IMR-90 (cell line): ENCODE measurements around the gene TSEN15. TPM values are rescaled to one million over a fixed set of nuclear protein-coding genes. Genes with fewer than 3 reads are reported as not detected.
A peak's percentile ranks its signal among the peaks of the same experiment; 100 is the strongest.

Source experiments
- ATAC-seq: fragments of 200-7000 bp; cut with Tn5 transposase; 2 replicates; pipeline ENCODE4 v1.9.1; 2020; ENCODE audit warnings: low read depth, mild to moderate bottlenecking, moderate library complexity
- BruUV-seq: library from RNA; stranded (reverse); fragments of 400-500 nt; replicated peaks from 2 replicates; lab custom pipeline; 2021; lab: Mats Ljungman, UMichigan
- CTCF ChIA-PET: fragments of 300-600 bp; formaldehyde crosslinking; extraction: SDS; loops from one replicate; lab custom pipeline; 2021; ENCODE audit warnings: antibody characterized with exemption; lab: Yijun Ruan, JAX
- POLR2A ChIA-PET: fragments of 300-600 bp; sonication (Branson Sonifier 250); formaldehyde crosslinking; loops from one replicate; lab custom pipeline; 2022; ENCODE audit warnings: antibody characterized with exemption; ENCODE audit not compliant: unreplicated experiment; lab: Charles Lee
- DNase-seq: peaks from one replicate; pipeline ENCODE4 v3.0.0; 2013
- H2AFZ ChIP-seq: replicated peaks from 2 replicates; pipeline ENCODE3; 2013; ENCODE audit warnings: low read length, mild to moderate bottlenecking; ENCODE audit not compliant: poor library complexity
- H2AK5ac ChIP-seq: 2 replicates; pipeline ENCODE4 v1.6.1; 2013; ENCODE audit warnings: low read depth, low read length, inconsistent platforms
- H2AK9ac ChIP-seq: replicated peaks from 2 replicates; pipeline ENCODE3; 2013; ENCODE audit warnings: mild to moderate bottlenecking, low read depth, low read length, moderate library complexity; ENCODE audit not compliant: poor library complexity
- H2BK120ac ChIP-seq: 2 replicates; pipeline ENCODE4 v1.6.1; 2013; ENCODE audit warnings: low read depth, low read length, inconsistent platforms
- H2BK15ac ChIP-seq: 3 replicates; pipeline ENCODE4 v1.6.1; 2013; ENCODE audit warnings: low read depth, low read length, inconsistent platforms
- H2BK20ac ChIP-seq: 2 replicates; pipeline ENCODE4 v1.6.1; 2013; ENCODE audit warnings: low read depth, mild to moderate bottlenecking, inconsistent platforms, low read length, moderate library complexity
- H2BK5ac ChIP-seq: 2 replicates; pipeline ENCODE4 v1.6.1; 2013; ENCODE audit warnings: mild to moderate bottlenecking, low read depth, low read length, inconsistent platforms; ENCODE audit not compliant: poor library complexity, severe bottlenecking
- H3K14ac ChIP-seq: replicated peaks from 2 replicates; pipeline ENCODE4 v1.6.1; 2013; ENCODE audit warnings: low read depth, low read length, inconsistent platforms
- H3K18ac ChIP-seq: 2 replicates; pipeline ENCODE4 v1.6.1; 2013; ENCODE audit warnings: low read depth, low read length, control low read depth
- H3K23ac ChIP-seq: 2 replicates; pipeline ENCODE4 v1.6.1; 2013; ENCODE audit warnings: low read depth, low read length, inconsistent platforms
- H3K27ac ChIP-seq: 2 replicates; pipeline ENCODE4 v1.5.1; 2013; ENCODE audit warnings: mild to moderate bottlenecking, control low read depth, low read length; ENCODE audit not compliant: insufficient read depth
- H3K27me3 ChIP-seq: 2 replicates; pipeline ENCODE4 v1.6.1; 2013; ENCODE audit warnings: low read length; ENCODE audit not compliant: control insufficient read depth, insufficient read depth
- H3K36me3 ChIP-seq: 2 replicates; pipeline ENCODE4 v1.6.1; 2013; ENCODE audit warnings: low read length, mixed read lengths; ENCODE audit not compliant: control insufficient read depth, insufficient read depth
- H3K4ac ChIP-seq: 2 replicates; pipeline ENCODE4 v1.6.1; 2013; ENCODE audit warnings: low read depth, low read length, inconsistent platforms
- H3K4me1 ChIP-seq: 2 replicates; pipeline ENCODE4 v1.6.1; 2013; ENCODE audit warnings: low read length, mixed read lengths; ENCODE audit not compliant: control insufficient read depth, insufficient read depth
- H3K4me2 ChIP-seq: 2 replicates; pipeline ENCODE4 v1.6.1; 2013; ENCODE audit warnings: low read depth, mild to moderate bottlenecking, control low read depth, low read length, moderate library complexity
- H3K4me3 ChIP-seq: 2 replicates; pipeline ENCODE4 v1.5.1; 2013; ENCODE audit warnings: low read depth, mild to moderate bottlenecking, control low read depth, low read length, moderate library complexity; ENCODE audit not compliant: insufficient read depth
- H3K56ac ChIP-seq: 2 replicates; pipeline ENCODE4 v1.6.1; 2013; ENCODE audit warnings: low read length, inconsistent platforms; ENCODE audit not compliant: insufficient read depth; ENCODE audit errors: extremely low read depth
- H3K79me1 ChIP-seq, 2 experiments: 2 replicates each; pipeline ENCODE4 v1.6.1; 2013; ENCODE audit warnings: low read length in 2 of 2, inconsistent platforms in 1 of 2, low read depth in 1 of 2
- H3K9ac ChIP-seq: 2 replicates; pipeline ENCODE4 v1.6.1; 2013; ENCODE audit warnings: low read depth, low read length, control low read depth
- H3K9me1 ChIP-seq: 2 replicates; pipeline ENCODE4 v1.6.1; 2013; ENCODE audit warnings: low read length, inconsistent platforms; ENCODE audit not compliant: insufficient read depth
- H3K9me3 ChIP-seq: 2 replicates; pipeline ENCODE4 v1.6.1; 2013; ENCODE audit warnings: low read length; ENCODE audit not compliant: control insufficient read depth, insufficient read depth
- H4K20me1 ChIP-seq: 2 replicates; pipeline ENCODE4 v1.6.1; 2013; ENCODE audit warnings: low read length, inconsistent platforms; ENCODE audit not compliant: insufficient read depth
- H4K5ac ChIP-seq: 2 replicates; pipeline ENCODE4 v1.6.1; 2013; ENCODE audit warnings: mild to moderate bottlenecking, low read depth, low read length, control low read depth
- H4K8ac ChIP-seq, 2 experiments: 2 replicates each; pipeline ENCODE4 v1.6.1; 2013; ENCODE audit warnings: low read depth in 2 of 2, low read length in 2 of 2, control low read depth in 1 of 2, inconsistent platforms in 1 of 2
- H4K91ac ChIP-seq: 2 replicates; pipeline ENCODE4 v1.6.1; 2013; ENCODE audit warnings: low read depth, low read length, inconsistent platforms; ENCODE audit not compliant: insufficient read depth
- BHLHE40 ChIP-seq: fragments of 150-350 bp; IDR thresholded peaks from 2 replicates; pipeline ENCODE4 v1.6.1; 2016; ENCODE audit warnings: mild to moderate bottlenecking, low read depth, low read length
- CEBPB ChIP-seq: IDR thresholded peaks from 2 replicates; pipeline ENCODE4 v1.6.1; 2012; ENCODE audit warnings: low read depth, low read length, improper control_type of control experiment
- CHD1 ChIP-seq: IDR thresholded peaks from 2 replicates; pipeline ENCODE4 v1.6.1; 2012; ENCODE audit warnings: low read depth, low read length, improper control_type of control experiment
- CTCF ChIP-seq: conservative IDR thresholded peaks from 2 replicates; pipeline ENCODE4 v1.5.1; 2012; ENCODE audit warnings: mild to moderate bottlenecking, low read depth, low read length, improper control_type of control experiment
- ELK1 ChIP-seq: fragments of 150-350 bp; IDR thresholded peaks from 2 replicates; pipeline ENCODE4 v1.6.1; 2016; ENCODE audit warnings: low read depth, mild to moderate bottlenecking, low read length, moderate library complexity, borderline replicate concordance
- FOS ChIP-seq: fragments of 150-350 bp; IDR thresholded peaks from 2 replicates; pipeline ENCODE4 v1.6.1; 2016; ENCODE audit warnings: low read depth, low read length
- MAFK ChIP-seq: IDR thresholded peaks from 2 replicates; pipeline ENCODE4 v1.6.1; 2012; ENCODE audit warnings: low read depth, low read length, improper control_type of control experiment
- MAZ ChIP-seq: IDR thresholded peaks from 2 replicates; pipeline ENCODE4 v1.6.1; 2012; ENCODE audit warnings: low read depth, mild to moderate bottlenecking, low read length, improper control_type of control experiment, moderate library complexity, borderline replicate concordance
- MXI1 ChIP-seq: IDR thresholded peaks from 2 replicates; pipeline ENCODE4 v1.6.1; 2012; ENCODE audit warnings: low read depth, mild to moderate bottlenecking, low read length, moderate library complexity, borderline replicate concordance
- NFE2L2 ChIP-seq: fragments of 150-350 bp; IDR thresholded peaks from 2 replicates; pipeline ENCODE4 v1.6.1; 2016; ENCODE audit warnings: low read depth, mild to moderate bottlenecking, low read length
- POLR2A ChIP-seq: IDR thresholded peaks from 2 replicates; pipeline ENCODE4 v1.6.1; 2012; ENCODE audit warnings: mild to moderate bottlenecking, low read depth, low read length
- RAD21 ChIP-seq: IDR thresholded peaks from 2 replicates; pipeline ENCODE4 v1.6.1; 2012; ENCODE audit warnings: low read length, improper control_type of control experiment
- RCOR1 ChIP-seq: IDR thresholded peaks from 2 replicates; pipeline ENCODE4 v1.6.1; 2012; ENCODE audit warnings: mild to moderate bottlenecking, low read length, improper control_type of control experiment; ENCODE audit not compliant: insufficient replicate concordance
- RFX5 ChIP-seq: IDR thresholded peaks from 2 replicates; pipeline ENCODE4 v1.8.0; 2012; ENCODE audit warnings: low read depth, mild to moderate bottlenecking, low read length, moderate library complexity
- SMC3 ChIP-seq: fragments of 150-350 bp; IDR thresholded peaks from 2 replicates; pipeline ENCODE4 v1.6.1; 2016; ENCODE audit warnings: low read depth, mild to moderate bottlenecking, antibody characterized with exemption, low read length, moderate library complexity
- USF2 ChIP-seq: fragments of 150-350 bp; IDR thresholded peaks from 2 replicates; pipeline ENCODE4 v1.6.1; 2017; ENCODE audit warnings: mild to moderate bottlenecking, antibody characterized with exemption, low read length, low read depth
- WGBS, 2 experiments: methylation state at CpG; one replicate each; pipeline versions ENCODE4 v1.1.5 to v1.1.7; 2013; ENCODE audit warnings: missing lambda C conversion rate in 2 of 2; ENCODE audit not compliant: insufficient read length in 1 of 2; ENCODE audit errors: extremely low coverage in 2 of 2; 5-methylcytosine and 5-hydroxymethylcytosine counted together
- dilution Hi-C: fragments of 300-500 bp; cut with HindIII; formaldehyde crosslinking; loops from one replicate; pipeline ENCODE4 v1.14.3; 2018; ENCODE audit warnings: low sequenced_read_pairs; ENCODE audit not compliant: unreplicated experiment
- in situ Hi-C: fragments of 300-500 bp; cut with MboI; formaldehyde crosslinking; loops from 3 replicates; pipeline ENCODE4 v1.14.3; 2019; ENCODE audit warnings: low sequenced_read_pairs, inconsistent platforms, mixed read lengths
- intact Hi-C: fragments of 100-400 bp; cut with micrococcal nuclease; formaldehyde crosslinking; loops from 2 replicates; pipeline ENCODE4 v1.10.0; 2022
- polyA plus RNA-seq, 3 experiments: library from polyadenylated mRNA; depleted of rRNA; stranded (reverse); fragments of >200 nt; gene quantifications; 2 replicates each; pipeline ENCODE4 v1.2.3, GENCODE V29; 2012; ENCODE audit warnings: low replicate concordance in 1 of 3
- total RNA-seq: library from RNA; depleted of rRNA; stranded (reverse); fragments of >200 nt; gene quantifications from 2 replicates; pipeline ENCODE4 v1.2.3, GENCODE V29; 2012

Gene TSEN15
- total and polyA plus RNA-seq, 2 of the 4 experiments (the other 2 are of a cell fraction) = 32.4 to 45.0 TPM

GRCh38 chr1:184022668-184023067 lies 28.9 kb upstream of the TSEN15 start:
- no peak overlapping the region for H2BK120ac ChIP-seq
- intact Hi-C loops = no loop called here
- H2AK5ac ChIP-seq = no peak overlapping the region
- H3K27me3 ChIP-seq = no peaks in the 10 kb centered on the region
- CTCF ChIA-PET = interaction anchor here (0.6 kb wide), 1 partner anchor 34 kb away, joined by 3 read pairs; no protein-coding TSS in a partner anchor
- no peak overlapping the region for H3K27ac ChIP-seq
- no peak overlapping the region for H2AFZ ChIP-seq
- H2BK5ac ChIP-seq = no peak overlapping the region
- H3K4me3 ChIP-seq = no peak overlapping the region
- H3K4me1 ChIP-seq = peaks cover 12% of the 10 kb centered on the region
- in situ Hi-C loops = no loop called here
- H3K4me2 ChIP-seq = no peak overlapping the region
- H4K8ac ChIP-seq = no peak overlapping the region
- no peak overlapping the region for H2BK20ac ChIP-seq
- no peak overlapping the region for H3K18ac ChIP-seq
- no peaks in the 10 kb centered on the region for H3K9me3 ChIP-seq
- H2AK9ac ChIP-seq = no peak overlapping the region
- H2BK15ac ChIP-seq = no peak overlapping the region
- no peak overlapping the region for H3K4ac ChIP-seq
- TF ChIP-seq MAFK (no peak), USF2 (no peak), NFE2L2 (no peak), CEBPB (no peak), POLR2A (no peak), RFX5 (no peak), SMC3 (no peak), BHLHE40 (no peak), CTCF (no peak), CHD1 (no peak), ELK1 (no peak), MAZ (no peak), RCOR1 (no peak), RAD21 (no peak), MXI1 (no peak), FOS (no peak)
- H4K5ac ChIP-seq = no peak overlapping the region
- ATAC-seq (peak; percentile 13; the same call in 1 of the 2 replicates), DNase-seq (peak; percentile 48)
- no peak overlapping the region for H4K91ac ChIP-seq
- no peaks in the 10 kb centered on the region for H3K36me3 ChIP-seq
- BruUV-seq = no TSS peak
- H3K9me1 ChIP-seq = peaks cover 4% of the 10 kb centered on the region; the same call in 1 of the 2 replicates
- H3K23ac ChIP-seq = no peak overlapping the region
- H4K20me1 ChIP-seq = no peaks in the 10 kb centered on the region
- dilution Hi-C loops = no loop called here
- no peak overlapping the region for H3K14ac ChIP-seq
- no peak overlapping the region for H3K9ac ChIP-seq
- H3K56ac ChIP-seq = no peak overlapping the region
- H3K79me1 ChIP-seq = peaks cover 0 to 8% of the 10 kb centered on the region in 2 experiments; a peak in 1 of 4 replicates
- no CpG with 5 or more reads among the region's 2 CpGs for WGBS, 2 experiments
- POLR2A ChIA-PET = no interaction called here
